ENCODE measurements around the gene BSDC1. TPM values are rescaled to one million over a fixed set of nuclear protein-coding genes. Genes with fewer than 3 reads are reported as not detected.

BSDC1 gene
- polyA plus RNA-seq, 1 donor from 2014 or later = 158 TPM

DNA sequence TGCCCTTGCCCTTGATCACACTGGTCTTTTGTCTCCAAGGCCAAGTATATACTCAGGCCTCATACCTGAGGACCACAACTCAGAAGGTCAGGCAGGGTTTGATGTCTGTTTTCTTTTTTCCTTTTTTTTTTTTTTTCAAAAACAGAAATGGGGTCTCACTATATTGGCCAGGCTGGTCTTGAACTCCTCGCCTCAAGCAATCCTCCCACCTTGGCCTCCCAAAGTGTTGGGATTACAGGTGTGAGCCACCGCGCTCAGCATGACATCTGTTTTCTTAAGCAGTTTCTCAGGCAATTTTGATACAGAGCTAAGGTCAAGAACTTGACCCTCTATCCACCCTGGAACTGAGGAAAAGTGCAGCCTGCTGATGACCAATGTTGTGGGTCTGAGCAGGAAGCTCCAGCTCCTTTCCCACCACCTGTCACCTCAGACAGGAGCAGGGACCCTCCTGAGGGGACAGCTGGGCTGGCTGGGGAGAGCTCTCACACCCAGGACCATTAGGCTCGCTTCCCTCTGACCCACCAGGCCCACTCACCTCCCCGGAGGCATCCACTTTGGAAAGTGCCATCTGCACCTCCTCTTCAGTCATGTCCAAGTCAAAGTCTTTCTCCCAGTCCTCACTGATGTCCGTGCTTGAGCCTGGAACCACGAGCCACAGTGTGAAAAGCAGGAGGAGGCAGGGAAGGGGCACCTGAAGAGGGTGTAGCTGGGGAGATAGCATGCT, 26.2 kb downstream of the BSDC1 start:
- no peaks in the 10 kb centered on the region for H4K20me1 ChIP-seq (ENCODE audit: insufficient read depth)
- H2AFZ ChIP-seq (ENCODE audit: low read depth, low read length) = no peak overlapping the region
- no peak overlapping the region for H3K27ac ChIP-seq (ENCODE audit: low read length)
- no peak overlapping the region for H3K4me2 ChIP-seq (ENCODE audit: low read length)
- no peak overlapping the region for H3K4me3 ChIP-seq (ENCODE audit: low read length)
- no peaks in the 10 kb centered on the region for H3K9me2 ChIP-seq (ENCODE audit: insufficient read depth, low read length)
- no peaks in the 10 kb centered on the region for H3F3A ChIP-seq (ENCODE audit: insufficient read depth, low read length, poor library complexity, severe bottlenecking)
- no peaks in the 10 kb centered on the region for H3K9me3 ChIP-seq (ENCODE audit: low read length)
- peaks cover 6% of the 10 kb centered on the region for H3K36me3 ChIP-seq (ENCODE audit: insufficient read depth, low read length)
- H3K27me3 ChIP-seq (ENCODE audit: insufficient read depth, low read depth, low read length) = no peaks in the 10 kb centered on the region
- H3K9ac ChIP-seq (ENCODE audit: low read length) = no peak overlapping the region
- TF ChIP-seq MXI1 (conservative IDR thresholded peaks at IDR 0.05; ENCODE audit: poor library complexity, severe bottlenecking) = no peak
- TF ChIP-seq TAF1 (IDR thresholded peaks at IDR 0.05; ENCODE audit: low read depth) = no peak
- TF ChIP-seq, protein P1, sequence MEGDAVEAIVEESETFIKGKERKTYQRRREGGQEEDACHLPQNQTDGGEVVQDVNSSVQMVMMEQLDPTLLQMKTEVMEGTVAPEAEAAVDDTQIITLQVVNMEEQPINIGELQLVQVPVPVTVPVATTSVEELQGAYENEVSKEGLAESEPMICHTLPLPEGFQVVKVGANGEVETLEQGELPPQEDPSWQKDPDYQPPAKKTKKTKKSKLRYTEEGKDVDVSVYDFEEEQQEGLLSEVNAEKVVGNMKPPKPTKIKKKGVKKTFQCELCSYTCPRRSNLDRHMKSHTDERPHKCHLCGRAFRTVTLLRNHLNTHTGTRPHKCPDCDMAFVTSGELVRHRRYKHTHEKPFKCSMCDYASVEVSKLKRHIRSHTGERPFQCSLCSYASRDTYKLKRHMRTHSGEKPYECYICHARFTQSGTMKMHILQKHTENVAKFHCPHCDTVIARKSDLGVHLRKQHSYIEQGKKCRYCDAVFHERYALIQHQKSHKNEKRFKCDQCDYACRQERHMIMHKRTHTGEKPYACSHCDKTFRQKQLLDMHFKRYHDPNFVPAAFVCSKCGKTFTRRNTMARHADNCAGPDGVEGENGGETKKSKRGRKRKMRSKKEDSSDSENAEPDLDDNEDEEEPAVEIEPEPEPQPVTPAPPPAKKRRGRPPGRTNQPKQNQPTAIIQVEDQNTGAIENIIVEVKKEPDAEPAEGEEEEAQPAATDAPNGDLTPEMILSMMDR (IDR thresholded peaks at IDR 0.05; ENCODE audit: poor library complexity, severe bottlenecking) = no peak
- TF ChIP-seq POLR2AphosphoS5 (IDR thresholded peaks at IDR 0.05) = no peak
- TF ChIP-seq SMC3 (conservative IDR thresholded peaks at IDR 0.05; ENCODE audit: poor library complexity) = no peak
- no peak for TF ChIP-seq RAD21 (conservative IDR thresholded peaks at IDR 0.05)
- TF ChIP-seq EP300 (conservative IDR thresholded peaks at IDR 0.05; ENCODE audit: poor library complexity, severe bottlenecking) = no peak
- TF ChIP-seq, protein P2, sequence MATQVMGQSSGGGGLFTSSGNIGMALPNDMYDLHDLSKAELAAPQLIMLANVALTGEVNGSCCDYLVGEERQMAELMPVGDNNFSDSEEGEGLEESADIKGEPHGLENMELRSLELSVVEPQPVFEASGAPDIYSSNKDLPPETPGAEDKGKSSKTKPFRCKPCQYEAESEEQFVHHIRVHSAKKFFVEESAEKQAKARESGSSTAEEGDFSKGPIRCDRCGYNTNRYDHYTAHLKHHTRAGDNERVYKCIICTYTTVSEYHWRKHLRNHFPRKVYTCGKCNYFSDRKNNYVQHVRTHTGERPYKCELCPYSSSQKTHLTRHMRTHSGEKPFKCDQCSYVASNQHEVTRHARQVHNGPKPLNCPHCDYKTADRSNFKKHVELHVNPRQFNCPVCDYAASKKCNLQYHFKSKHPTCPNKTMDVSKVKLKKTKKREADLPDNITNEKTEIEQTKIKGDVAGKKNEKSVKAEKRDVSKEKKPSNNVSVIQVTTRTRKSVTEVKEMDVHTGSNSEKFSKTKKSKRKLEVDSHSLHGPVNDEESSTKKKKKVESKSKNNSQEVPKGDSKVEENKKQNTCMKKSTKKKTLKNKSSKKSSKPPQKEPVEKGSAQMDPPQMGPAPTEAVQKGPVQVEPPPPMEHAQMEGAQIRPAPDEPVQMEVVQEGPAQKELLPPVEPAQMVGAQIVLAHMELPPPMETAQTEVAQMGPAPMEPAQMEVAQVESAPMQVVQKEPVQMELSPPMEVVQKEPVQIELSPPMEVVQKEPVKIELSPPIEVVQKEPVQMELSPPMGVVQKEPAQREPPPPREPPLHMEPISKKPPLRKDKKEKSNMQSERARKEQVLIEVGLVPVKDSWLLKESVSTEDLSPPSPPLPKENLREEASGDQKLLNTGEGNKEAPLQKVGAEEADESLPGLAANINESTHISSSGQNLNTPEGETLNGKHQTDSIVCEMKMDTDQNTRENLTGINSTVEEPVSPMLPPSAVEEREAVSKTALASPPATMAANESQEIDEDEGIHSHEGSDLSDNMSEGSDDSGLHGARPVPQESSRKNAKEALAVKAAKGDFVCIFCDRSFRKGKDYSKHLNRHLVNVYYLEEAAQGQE (IDR thresholded peaks at IDR 0.05; ENCODE audit: borderline replicate concordance) = no peak
- no peak for TF ChIP-seq EZH2 (IDR thresholded peaks at IDR 0.05; ENCODE audit: borderline replicate concordance, insufficient read depth, low read length, poor library complexity, severe bottlenecking)
- H3K79me2 ChIP-seq (replicated peaks; ENCODE audit: insufficient read depth, low read length) = no peaks in the 10 kb centered on the region

DNA sequence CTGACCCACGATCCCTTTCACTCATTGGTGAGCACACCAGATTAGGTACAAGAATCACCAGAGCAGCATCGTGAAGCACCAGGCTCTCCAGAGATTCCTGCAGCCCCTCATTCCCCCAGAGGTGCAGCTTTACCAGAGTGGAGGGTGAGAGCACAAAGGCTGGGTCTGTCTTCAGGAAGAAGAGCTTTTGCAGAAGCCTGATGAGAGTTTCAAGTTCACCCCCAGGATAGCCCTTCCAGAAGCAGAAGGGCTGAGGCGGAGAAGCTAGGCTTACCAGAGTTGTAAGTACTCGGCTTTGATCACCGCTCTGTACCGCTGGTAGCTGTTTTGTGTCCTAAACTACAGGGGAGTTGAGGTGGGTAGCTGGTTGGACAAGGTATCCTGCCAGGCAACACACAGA, 28.8 kb downstream of the BSDC1 start:
- TF ChIP-seq RAD21 (conservative IDR thresholded peaks at IDR 0.05) (no peak), POLR2AphosphoS5 (IDR thresholded peaks at IDR 0.05) (no peak), EZH2 (IDR thresholded peaks at IDR 0.05; ENCODE audit: borderline replicate concordance, insufficient read depth, low read length, poor library complexity, severe bottlenecking) (no peak)
- TF ChIP-seq, protein P1 (IDR thresholded peaks at IDR 0.05; ENCODE audit: poor library complexity, severe bottlenecking) = no peak
- Histone ChIP-seq H3K4me2 (ENCODE audit: low read length) (no peak overlapping the region), H3K79me2 (replicated peaks; ENCODE audit: insufficient read depth, low read length) (no peaks in the 10 kb centered on the region), H3K27ac (ENCODE audit: low read length) (no peak overlapping the region), H3K9me3 (ENCODE audit: low read length) (no peaks in the 10 kb centered on the region), H3F3A (ENCODE audit: insufficient read depth, low read length, poor library complexity, severe bottlenecking) (no peaks in the 10 kb centered on the region), H3K9ac (ENCODE audit: low read length) (no peak overlapping the region), H4K20me1 (ENCODE audit: insufficient read depth) (no peaks in the 10 kb centered on the region), H2AFZ (ENCODE audit: low read depth, low read length) (no peak overlapping the region), H3K9me2 (ENCODE audit: insufficient read depth, low read length) (no peaks in the 10 kb centered on the region), H3K36me3 (ENCODE audit: insufficient read depth, low read length) (no peaks in the 10 kb centered on the region), H3K4me3 (ENCODE audit: low read length) (no peak overlapping the region), H3K27me3 (ENCODE audit: insufficient read depth, low read depth, low read length) (no peaks in the 10 kb centered on the region)
